Caco-2 (cell line): ENCODE measurements around the gene OTOL1. TPM values are rescaled to one million over a fixed set of nuclear protein-coding genes. Genes with fewer than 3 reads are reported as not detected.
"Not testable (repeated sequence)": the region's sequence is repeated elsewhere in the genome, so short reads cannot be mapped to it uniquely, and the experiment has no call there.

ENCODE experiments used
- BruUV-seq: library from RNA; stranded (reverse); fragments of 400-500 nt; replicated peaks from 2 replicates; lab custom pipeline; 2021; lab: Mats Ljungman, UMichigan
- CTCF ChIA-PET: fragments of 300-600 bp; sonication (Branson Sonifier 250); formaldehyde crosslinking; loops from one replicate; lab custom pipeline; 2022; ENCODE audit warnings: antibody characterized with exemption; lab: Charles Lee
- POLR2A ChIA-PET: fragments of 300-600 bp; sonication (Branson Sonifier 250); formaldehyde crosslinking; loops from one replicate; lab custom pipeline; 2022; ENCODE audit warnings: antibody characterized with exemption; lab: Charles Lee
- DNase-seq, 2 experiments: peaks; one replicate each; pipeline versions ENCODE4 v3.0.0 to v3.0.0-alpha.2; 2020 to 2022
- H3K27me3 ChIP-seq: replicated peaks from 2 replicates; pipeline ENCODE4 v1.6.0; 2011; ENCODE audit warnings: low read length; ENCODE audit not compliant: control insufficient read depth, insufficient read depth
- H3K36me3 ChIP-seq: 2 replicates; pipeline ENCODE4 v1.5.1; 2011; ENCODE audit warnings: low read length; ENCODE audit not compliant: control insufficient read depth, insufficient read depth
- H3K4me1 ChIP-seq: fragments of 250-450 bp; sonication (Bioruptor Pico); 2 replicates; pipeline ENCODE4 v1.5.1; 2020; ENCODE audit warnings: mild to moderate bottlenecking
- H3K4me3 ChIP-seq: 2 replicates; pipeline ENCODE4 v1.5.1; 2011; ENCODE audit warnings: low read depth, mild to moderate bottlenecking, control low read depth, low read length
- H3K9me3 ChIP-seq: fragments of 250-450 bp; sonication (Bioruptor Pico); 2 replicates; pipeline ENCODE4 v1.5.1; 2020; ENCODE audit warnings: mild to moderate bottlenecking, moderate library complexity
- H3K27ac Mint-ChIP-seq: one replicate; pipeline ENCODE4 v1.8.0; 2022; ENCODE audit warnings: mixed read lengths; ENCODE audit not compliant: unreplicated experiment
- H3K27me3 Mint-ChIP-seq: one replicate; pipeline ENCODE4 v1.8.0; 2022; ENCODE audit warnings: mixed read lengths; ENCODE audit not compliant: insufficient read depth, unreplicated experiment
- H3K36me3 Mint-ChIP-seq: one replicate; pipeline ENCODE4 v1.8.0; 2022; ENCODE audit warnings: mild to moderate bottlenecking, mixed read lengths; ENCODE audit not compliant: insufficient read depth, unreplicated experiment
- H3K4me1 Mint-ChIP-seq: one replicate; pipeline ENCODE4 v1.8.0; 2022; ENCODE audit warnings: low read depth, mixed read lengths; ENCODE audit not compliant: unreplicated experiment
- H3K4me3 Mint-ChIP-seq: one replicate; pipeline ENCODE4 v1.8.0; 2022; ENCODE audit warnings: mild to moderate bottlenecking, moderate library complexity, mixed read lengths; ENCODE audit not compliant: unreplicated experiment
- H3K9me3 Mint-ChIP-seq: one replicate; pipeline ENCODE4 v1.8.0; 2022; ENCODE audit warnings: mixed read lengths; ENCODE audit not compliant: unreplicated experiment
- CTCF ChIP-seq, 2 experiments: fragments of 200-600 bp in 1 of 2; IDR thresholded peaks; 1 replicate in 1 of 2; 2 replicates in 1 of 2; pipeline versions ENCODE4 v1.5.1 to v1.8.0; 2011 to 2022; ENCODE audit warnings: antibody characterized with exemption in 1 of 2, control low read depth in 1 of 2, inconsistent platforms in 1 of 2, low read depth in 1 of 2, low read length in 1 of 2, mild to moderate bottlenecking in 1 of 2, moderate library complexity in 1 of 2; ENCODE audit not compliant: insufficient read depth in 1 of 2, severe bottlenecking in 1 of 2, unreplicated experiment in 1 of 2
- intact Hi-C: fragments of 100-400 bp; cut with micrococcal nuclease; formaldehyde crosslinking; loops from one replicate; pipeline ENCODE4 v1.10.0; 2022; ENCODE audit not compliant: unreplicated experiment
- total RNA-seq: library from RNA; stranded (reverse); gene quantifications from 2 replicates; pipeline ENCODE4 v1.2.3, GENCODE V29; 2022

OTOL1 gene
- total RNA-seq, 1 experiment from 2014 or later: not detected

- Mint-ChIP-seq H3K36me3 (no peaks in the 10 kb centered on the region), H3K4me1 (no peaks in the 10 kb centered on the region), H3K9me3 (no peaks in the 10 kb centered on the region), H3K4me3 (no peak overlapping the region), H3K27ac (no peak overlapping the region), H3K27me3 (peaks cover 22% of the 10 kb centered on the region)
- ChIA-PET CTCF (no interaction called here), POLR2A (no interaction called here)
- H3K9me3 ChIP-seq: no peaks in the 10 kb centered on the region
- no peaks in the 10 kb centered on the region for H3K36me3 ChIP-seq
- TF ChIP-seq CTCF (IDR thresholded peaks at IDR 0.05; ENCODE audit: insufficient read depth in 1 of 2, low read depth in 1 of 2, low read length in 1 of 2, severe bottlenecking in 1 of 2, unreplicated experiment in 1 of 2): no peak
- no TSS peak for BruUV-seq
- H3K4me1 ChIP-seq: no peaks in the 10 kb centered on the region
- intact Hi-C loops: no loop called here
- H3K27me3 ChIP-seq: no peaks in the 10 kb centered on the region
- no peak overlapping the region for H3K4me3 ChIP-seq
- no peak for DNase-seq
Measured at GRCh38 chr3:161489395-161489794, 7.2 kb upstream of the OTOL1 start.

- H3K36me3 ChIP-seq, H3K27me3 ChIP-seq, CTCF ChIA-PET, DNase-seq, H3K27ac Mint-ChIP-seq, BruUV-seq, intact Hi-C loops, H3K4me1 Mint-ChIP-seq, H3K36me3 Mint-ChIP-seq, H3K4me1 ChIP-seq, H3K4me3 ChIP-seq, H3K4me3 Mint-ChIP-seq, H3K9me3 ChIP-seq, POLR2A ChIA-PET, H3K9me3 Mint-ChIP-seq: not testable (repeated sequence)
- H3K27me3 Mint-ChIP-seq: peaks cover 22% of the 10 kb centered on the region
Measured at GRCh38 chr3:161490845-161491244, 5.8 kb upstream of the OTOL1 start.

GRCh38 chr3:161498259-161498921 lies 1.8 kb downstream of the OTOL1 start:
- Histone ChIP-seq H3K36me3 (no peaks in the 10 kb centered on the region), H3K9me3 (no peaks in the 10 kb centered on the region), H3K4me1 (no peaks in the 10 kb centered on the region), H3K4me3 (no peak overlapping the region), H3K27me3 (no peaks in the 10 kb centered on the region)
- H3K9me3 Mint-ChIP-seq: no peaks in the 10 kb centered on the region
- H3K4me1 Mint-ChIP-seq: no peaks in the 10 kb centered on the region
- H3K27ac Mint-ChIP-seq: no peak overlapping the region
- DNase-seq: no peak
- ChIA-PET POLR2A (no interaction called here), CTCF (no interaction called here)
- no peak for TF ChIP-seq CTCF (IDR thresholded peaks at IDR 0.05; ENCODE audit: insufficient read depth in 1 of 2, low read depth in 1 of 2, low read length in 1 of 2, severe bottlenecking in 1 of 2, unreplicated experiment in 1 of 2)
- BruUV-seq: no TSS peak
- H3K27me3 Mint-ChIP-seq: no peaks in the 10 kb centered on the region
- intact Hi-C loops: no loop called here
- no peak overlapping the region for H3K4me3 Mint-ChIP-seq
- H3K36me3 Mint-ChIP-seq: peaks cover 4% of the 10 kb centered on the region
